GM23338 (cell line): Measurements from ENCODE around the gene PDIK1L. TPM values are rescaled to one million over a fixed set of nuclear protein-coding genes. Genes with fewer than 3 reads are reported as not detected.

ENCODE experiments used
- ATAC-seq: fragments of 200-7000 bp; cut with Tn5 transposase; 3 replicates; pipeline ENCODE4 v1.9.1; 2020
- DNase-seq: peaks from one replicate; pipeline ENCODE4 v3.0.0-alpha.2; 2015; ENCODE audit warnings: low spot score
- H2AFZ ChIP-seq: fragments of 200-600 bp; sonication (generic); 2 replicates; pipeline ENCODE4 v1.8.0; 2016; ENCODE audit warnings: antibody characterized with exemption, mild to moderate bottlenecking, moderate library complexity
- H3F3A ChIP-seq: fragments of 200-600 bp; sonication (generic); replicated peaks from 2 replicates; pipeline ENCODE4 v1.8.0; 2017; ENCODE audit warnings: antibody characterized with exemption, mixed run types, low read depth
- H3K27ac ChIP-seq: fragments of 200-600 bp; sonication (generic); 2 replicates; pipeline ENCODE4 v1.6.1; 2016; ENCODE audit warnings: low read depth
- H3K27me3 ChIP-seq: fragments of 200-600 bp; sonication (generic); 2 replicates; pipeline ENCODE4 v1.8.0; 2016; ENCODE audit warnings: mild to moderate bottlenecking, mixed run types, moderate library complexity; ENCODE audit not compliant: insufficient read depth
- H3K36me3 ChIP-seq: fragments of 200-600 bp; sonication (generic); 2 replicates; pipeline ENCODE4 v1.8.0; 2016; ENCODE audit warnings: mild to moderate bottlenecking; ENCODE audit not compliant: insufficient read depth
- H3K4me1 ChIP-seq: fragments of 200-600 bp; sonication (generic); 2 replicates; pipeline ENCODE4 v1.8.0; 2016; ENCODE audit warnings: mild to moderate bottlenecking, moderate library complexity; ENCODE audit not compliant: insufficient read depth
- H3K4me2 ChIP-seq: fragments of 200-600 bp; sonication (generic); 2 replicates; pipeline ENCODE4 v1.7.1; 2017; ENCODE audit warnings: mixed run types
- H3K4me3 ChIP-seq: fragments of 200-600 bp; sonication (generic); 2 replicates; pipeline ENCODE4 v1.6.1; 2016; ENCODE audit warnings: mixed run types
- H3K79me2 ChIP-seq: fragments of 200-600 bp; sonication (generic); replicated peaks from 2 replicates; pipeline ENCODE4 v1.8.0; 2017; ENCODE audit warnings: mild to moderate bottlenecking; ENCODE audit not compliant: insufficient read depth
- H3K9me2 ChIP-seq: fragments of 200-600 bp; sonication (generic); 2 replicates; pipeline ENCODE4 v1.8.0; 2017; ENCODE audit not compliant: insufficient read depth
- H4K20me1 ChIP-seq: fragments of 200-600 bp; sonication (generic); replicated peaks from 2 replicates; pipeline ENCODE4 v1.8.0; 2017; ENCODE audit warnings: mild to moderate bottlenecking; ENCODE audit not compliant: insufficient read depth
- H3K27ac Mint-ChIP-seq: 2 replicates; pipeline ENCODE4 v1.8.0; 2020; ENCODE audit warnings: inconsistent platforms, mild to moderate bottlenecking, moderate library complexity, mixed read lengths
- H3K27me3 Mint-ChIP-seq: 3 replicates; pipeline ENCODE4 v1.8.0; 2022; ENCODE audit warnings: low read depth, mild to moderate bottlenecking, moderate library complexity, mixed read lengths, inconsistent platforms; ENCODE audit not compliant: insufficient read depth, poor library complexity
- H3K36me3 Mint-ChIP-seq: 3 replicates; pipeline ENCODE4 v1.8.0; 2021; ENCODE audit warnings: low read depth, mild to moderate bottlenecking, inconsistent platforms, moderate library complexity, mixed read lengths
- H3K4me1 Mint-ChIP-seq: 3 replicates; pipeline ENCODE4 v1.8.0; 2020; ENCODE audit warnings: mild to moderate bottlenecking, inconsistent platforms, mixed read lengths
- H3K4me3 Mint-ChIP-seq: 3 replicates; pipeline ENCODE4 v1.8.0; 2021; ENCODE audit warnings: moderate library complexity, mild to moderate bottlenecking, inconsistent platforms, mixed read lengths
- H3K9me3 Mint-ChIP-seq: 3 replicates; pipeline ENCODE4 v1.8.0; 2020; ENCODE audit warnings: moderate library complexity, mild to moderate bottlenecking, inconsistent platforms, mixed read lengths
- CREB1 ChIP-seq: fragments of 250-450 bp; sonication (Bioruptor Pico); IDR thresholded peaks from 2 replicates; pipeline ENCODE4 v1.5.0; 2020; ENCODE audit warnings: low read depth, mild to moderate bottlenecking, moderate library complexity
- EZH2 ChIP-seq: fragments of 200-600 bp; sonication (generic); IDR thresholded peaks from one replicate; pipeline ENCODE4 v1.8.0; 2017; ENCODE audit warnings: antibody characterized with exemption, mild to moderate bottlenecking, low read depth; ENCODE audit not compliant: unreplicated experiment
- EZH2phosphoT487 ChIP-seq: fragments of 200-600 bp; sonication (generic); IDR thresholded peaks from one replicate; pipeline ENCODE4 v1.8.1; 2018; ENCODE audit warnings: antibody characterized with exemption; ENCODE audit not compliant: unreplicated experiment
- JUNB ChIP-seq: IDR thresholded peaks from one replicate; pipeline ENCODE4 v1.6.1; 2016; ENCODE audit warnings: antibody characterized with exemption; ENCODE audit not compliant: unreplicated experiment
- NANOG ChIP-seq: IDR thresholded peaks from 2 replicates; pipeline ENCODE4 v1.6.1; 2016; ENCODE audit warnings: antibody characterized with exemption, borderline replicate concordance
- POLR2AphosphoS5 ChIP-seq: IDR thresholded peaks from 2 replicates; pipeline ENCODE4 v1.6.1; 2016; ENCODE audit warnings: antibody characterized with exemption, low read depth
- STAT1 ChIP-seq: IDR thresholded peaks from one replicate; pipeline ENCODE4 v1.6.1; 2016; ENCODE audit warnings: antibody characterized with exemption; ENCODE audit not compliant: unreplicated experiment
- ZNF114 ChIP-seq: fragments of 250-450 bp; sonication (Bioruptor Pico); IDR thresholded peaks from 2 replicates; pipeline ENCODE4 v1.5.0; 2020; ENCODE audit warnings: mild to moderate bottlenecking, moderate library complexity
- ZNF331 ChIP-seq: fragments of 250-450 bp; sonication (Bioruptor Pico); IDR thresholded peaks from 2 replicates; pipeline ENCODE4 v1.5.0; 2020; ENCODE audit warnings: low read depth, mild to moderate bottlenecking, moderate library complexity
- polyA plus RNA-seq: library from polyadenylated mRNA; unstranded; fragments of >200 nt; fragmentation: Nextera tagmentation; extraction: Ambion mirVana; gene quantifications from 2 replicates; pipeline ENCODE4 v1.2.1, GENCODE V29; 2016
- total RNA-seq: library from RNA; depleted of rRNA; stranded (reverse); fragments of >200 nt; shearing (Covaris generic); gene quantifications from 2 replicates; pipeline ENCODE4 v1.2.3, GENCODE V29; 2014
- TF ChIP-seq, protein P1 (sequence below): IDR thresholded peaks from one replicate; pipeline ENCODE4 v1.6.1; 2018; ENCODE audit warnings: antibody characterized with exemption; ENCODE audit not compliant: unreplicated experiment
- TF ChIP-seq, protein P2 (sequence below), 2 experiments: fragments of 200-600 bp in 1 of 2; sonication (generic) in 1 of 2; conservative IDR thresholded peaks; 2 replicates each; pipeline versions ENCODE4 v1.5.1 to v1.6.1; 2016 to 2017; ENCODE audit warnings: antibody characterized with exemption in 2 of 2, low read depth in 2 of 2, mild to moderate bottlenecking in 2 of 2, moderate library complexity in 1 of 2
- TF ChIP-seq, protein P3 (sequence below): IDR thresholded peaks from 2 replicates; pipeline ENCODE4 v1.6.1; 2016; ENCODE audit warnings: antibody characterized with exemption
- TF ChIP-seq, protein P4 (sequence below): fragments of 250-450 bp; sonication (Bioruptor Pico); IDR thresholded peaks from 2 replicates; pipeline ENCODE4 v1.5.0; 2020; ENCODE audit warnings: mild to moderate bottlenecking, moderate library complexity

The PDIK1L gene
- total and polyA plus RNA-seq, 2 experiments from 2014 or later: 1.6 to 3.0 TPM

DNA sequence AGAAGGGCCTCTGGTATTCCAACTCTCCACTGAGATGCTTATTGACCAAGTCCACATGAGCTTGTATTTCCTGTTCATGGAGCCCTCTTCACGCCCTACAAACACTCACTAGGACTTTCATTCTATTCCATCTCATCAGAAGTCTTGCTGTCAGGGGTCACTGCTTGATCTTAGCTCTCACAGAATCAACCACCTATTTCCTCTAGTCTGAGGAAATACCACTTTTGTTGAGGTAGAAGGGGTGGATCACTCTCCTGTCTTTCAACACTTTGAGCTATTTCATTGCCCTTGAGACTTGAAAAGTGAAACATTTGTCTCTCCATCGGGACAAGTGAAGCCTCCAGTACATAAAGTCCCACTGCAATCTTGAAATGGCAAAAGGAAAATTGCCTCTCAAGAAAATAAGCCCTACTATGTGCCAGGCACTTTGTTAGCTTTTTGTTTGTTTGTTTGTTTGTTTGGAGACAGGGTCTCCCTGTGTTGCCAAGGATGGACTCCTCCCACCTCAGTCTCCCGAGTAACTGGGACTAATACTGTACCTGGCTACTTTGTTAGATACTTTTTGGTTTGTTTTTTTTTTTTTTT is 27.4 kb downstream of the PDIK1L start:
- Histone ChIP-seq H3K4me1 (no peaks in the 10 kb centered on the region), H3K4me3 (no peak overlapping the region), H3K9me2 (no peaks in the 10 kb centered on the region), H3F3A (no peaks in the 10 kb centered on the region), H3K79me2 (no peaks in the 10 kb centered on the region), H2AFZ (peak overlapping the region; percentile 86), H3K36me3 (no peaks in the 10 kb centered on the region), H4K20me1 (no peaks in the 10 kb centered on the region), H3K27ac (no peak overlapping the region), H3K27me3 (peaks cover 4% of the 10 kb centered on the region; the same call in 1 of the 2 replicates), H3K4me2 (no peak overlapping the region)
- Mint-ChIP-seq H3K4me3 (no peak overlapping the region), H3K4me1 (peaks cover 4% of the 10 kb centered on the region; the same call in 1 of the 3 replicates), H3K9me3 (no peaks in the 10 kb centered on the region; the same call in 2 of the 3 replicates), H3K36me3 (no peaks in the 10 kb centered on the region), H3K27ac (no peak overlapping the region), H3K27me3 (peaks cover 7% of the 10 kb centered on the region)
- DNase-seq (no peak), ATAC-seq (no peak)
- TF ChIP-seq, protein P1, sequence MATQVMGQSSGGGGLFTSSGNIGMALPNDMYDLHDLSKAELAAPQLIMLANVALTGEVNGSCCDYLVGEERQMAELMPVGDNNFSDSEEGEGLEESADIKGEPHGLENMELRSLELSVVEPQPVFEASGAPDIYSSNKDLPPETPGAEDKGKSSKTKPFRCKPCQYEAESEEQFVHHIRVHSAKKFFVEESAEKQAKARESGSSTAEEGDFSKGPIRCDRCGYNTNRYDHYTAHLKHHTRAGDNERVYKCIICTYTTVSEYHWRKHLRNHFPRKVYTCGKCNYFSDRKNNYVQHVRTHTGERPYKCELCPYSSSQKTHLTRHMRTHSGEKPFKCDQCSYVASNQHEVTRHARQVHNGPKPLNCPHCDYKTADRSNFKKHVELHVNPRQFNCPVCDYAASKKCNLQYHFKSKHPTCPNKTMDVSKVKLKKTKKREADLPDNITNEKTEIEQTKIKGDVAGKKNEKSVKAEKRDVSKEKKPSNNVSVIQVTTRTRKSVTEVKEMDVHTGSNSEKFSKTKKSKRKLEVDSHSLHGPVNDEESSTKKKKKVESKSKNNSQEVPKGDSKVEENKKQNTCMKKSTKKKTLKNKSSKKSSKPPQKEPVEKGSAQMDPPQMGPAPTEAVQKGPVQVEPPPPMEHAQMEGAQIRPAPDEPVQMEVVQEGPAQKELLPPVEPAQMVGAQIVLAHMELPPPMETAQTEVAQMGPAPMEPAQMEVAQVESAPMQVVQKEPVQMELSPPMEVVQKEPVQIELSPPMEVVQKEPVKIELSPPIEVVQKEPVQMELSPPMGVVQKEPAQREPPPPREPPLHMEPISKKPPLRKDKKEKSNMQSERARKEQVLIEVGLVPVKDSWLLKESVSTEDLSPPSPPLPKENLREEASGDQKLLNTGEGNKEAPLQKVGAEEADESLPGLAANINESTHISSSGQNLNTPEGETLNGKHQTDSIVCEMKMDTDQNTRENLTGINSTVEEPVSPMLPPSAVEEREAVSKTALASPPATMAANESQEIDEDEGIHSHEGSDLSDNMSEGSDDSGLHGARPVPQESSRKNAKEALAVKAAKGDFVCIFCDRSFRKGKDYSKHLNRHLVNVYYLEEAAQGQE: no peak
- TF ChIP-seq JUNB (no peak), POLR2AphosphoS5 (no peak), EZH2 (no peak), ZNF114 (no peak), CREB1 (no peak), EZH2phosphoT487 (no peak), STAT1 (no peak), NANOG (no peak), ZNF331 (no peak)
- TF ChIP-seq, protein P2, sequence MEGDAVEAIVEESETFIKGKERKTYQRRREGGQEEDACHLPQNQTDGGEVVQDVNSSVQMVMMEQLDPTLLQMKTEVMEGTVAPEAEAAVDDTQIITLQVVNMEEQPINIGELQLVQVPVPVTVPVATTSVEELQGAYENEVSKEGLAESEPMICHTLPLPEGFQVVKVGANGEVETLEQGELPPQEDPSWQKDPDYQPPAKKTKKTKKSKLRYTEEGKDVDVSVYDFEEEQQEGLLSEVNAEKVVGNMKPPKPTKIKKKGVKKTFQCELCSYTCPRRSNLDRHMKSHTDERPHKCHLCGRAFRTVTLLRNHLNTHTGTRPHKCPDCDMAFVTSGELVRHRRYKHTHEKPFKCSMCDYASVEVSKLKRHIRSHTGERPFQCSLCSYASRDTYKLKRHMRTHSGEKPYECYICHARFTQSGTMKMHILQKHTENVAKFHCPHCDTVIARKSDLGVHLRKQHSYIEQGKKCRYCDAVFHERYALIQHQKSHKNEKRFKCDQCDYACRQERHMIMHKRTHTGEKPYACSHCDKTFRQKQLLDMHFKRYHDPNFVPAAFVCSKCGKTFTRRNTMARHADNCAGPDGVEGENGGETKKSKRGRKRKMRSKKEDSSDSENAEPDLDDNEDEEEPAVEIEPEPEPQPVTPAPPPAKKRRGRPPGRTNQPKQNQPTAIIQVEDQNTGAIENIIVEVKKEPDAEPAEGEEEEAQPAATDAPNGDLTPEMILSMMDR (conservative IDR thresholded peaks at IDR 0.05; ENCODE audit: low read depth in 2 of 2): no peak
- TF ChIP-seq, protein P3, sequence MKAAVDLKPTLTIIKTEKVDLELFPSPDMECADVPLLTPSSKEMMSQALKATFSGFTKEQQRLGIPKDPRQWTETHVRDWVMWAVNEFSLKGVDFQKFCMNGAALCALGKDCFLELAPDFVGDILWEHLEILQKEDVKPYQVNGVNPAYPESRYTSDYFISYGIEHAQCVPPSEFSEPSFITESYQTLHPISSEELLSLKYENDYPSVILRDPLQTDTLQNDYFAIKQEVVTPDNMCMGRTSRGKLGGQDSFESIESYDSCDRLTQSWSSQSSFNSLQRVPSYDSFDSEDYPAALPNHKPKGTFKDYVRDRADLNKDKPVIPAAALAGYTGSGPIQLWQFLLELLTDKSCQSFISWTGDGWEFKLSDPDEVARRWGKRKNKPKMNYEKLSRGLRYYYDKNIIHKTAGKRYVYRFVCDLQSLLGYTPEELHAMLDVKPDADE: no peak
- TF ChIP-seq, protein P4, sequence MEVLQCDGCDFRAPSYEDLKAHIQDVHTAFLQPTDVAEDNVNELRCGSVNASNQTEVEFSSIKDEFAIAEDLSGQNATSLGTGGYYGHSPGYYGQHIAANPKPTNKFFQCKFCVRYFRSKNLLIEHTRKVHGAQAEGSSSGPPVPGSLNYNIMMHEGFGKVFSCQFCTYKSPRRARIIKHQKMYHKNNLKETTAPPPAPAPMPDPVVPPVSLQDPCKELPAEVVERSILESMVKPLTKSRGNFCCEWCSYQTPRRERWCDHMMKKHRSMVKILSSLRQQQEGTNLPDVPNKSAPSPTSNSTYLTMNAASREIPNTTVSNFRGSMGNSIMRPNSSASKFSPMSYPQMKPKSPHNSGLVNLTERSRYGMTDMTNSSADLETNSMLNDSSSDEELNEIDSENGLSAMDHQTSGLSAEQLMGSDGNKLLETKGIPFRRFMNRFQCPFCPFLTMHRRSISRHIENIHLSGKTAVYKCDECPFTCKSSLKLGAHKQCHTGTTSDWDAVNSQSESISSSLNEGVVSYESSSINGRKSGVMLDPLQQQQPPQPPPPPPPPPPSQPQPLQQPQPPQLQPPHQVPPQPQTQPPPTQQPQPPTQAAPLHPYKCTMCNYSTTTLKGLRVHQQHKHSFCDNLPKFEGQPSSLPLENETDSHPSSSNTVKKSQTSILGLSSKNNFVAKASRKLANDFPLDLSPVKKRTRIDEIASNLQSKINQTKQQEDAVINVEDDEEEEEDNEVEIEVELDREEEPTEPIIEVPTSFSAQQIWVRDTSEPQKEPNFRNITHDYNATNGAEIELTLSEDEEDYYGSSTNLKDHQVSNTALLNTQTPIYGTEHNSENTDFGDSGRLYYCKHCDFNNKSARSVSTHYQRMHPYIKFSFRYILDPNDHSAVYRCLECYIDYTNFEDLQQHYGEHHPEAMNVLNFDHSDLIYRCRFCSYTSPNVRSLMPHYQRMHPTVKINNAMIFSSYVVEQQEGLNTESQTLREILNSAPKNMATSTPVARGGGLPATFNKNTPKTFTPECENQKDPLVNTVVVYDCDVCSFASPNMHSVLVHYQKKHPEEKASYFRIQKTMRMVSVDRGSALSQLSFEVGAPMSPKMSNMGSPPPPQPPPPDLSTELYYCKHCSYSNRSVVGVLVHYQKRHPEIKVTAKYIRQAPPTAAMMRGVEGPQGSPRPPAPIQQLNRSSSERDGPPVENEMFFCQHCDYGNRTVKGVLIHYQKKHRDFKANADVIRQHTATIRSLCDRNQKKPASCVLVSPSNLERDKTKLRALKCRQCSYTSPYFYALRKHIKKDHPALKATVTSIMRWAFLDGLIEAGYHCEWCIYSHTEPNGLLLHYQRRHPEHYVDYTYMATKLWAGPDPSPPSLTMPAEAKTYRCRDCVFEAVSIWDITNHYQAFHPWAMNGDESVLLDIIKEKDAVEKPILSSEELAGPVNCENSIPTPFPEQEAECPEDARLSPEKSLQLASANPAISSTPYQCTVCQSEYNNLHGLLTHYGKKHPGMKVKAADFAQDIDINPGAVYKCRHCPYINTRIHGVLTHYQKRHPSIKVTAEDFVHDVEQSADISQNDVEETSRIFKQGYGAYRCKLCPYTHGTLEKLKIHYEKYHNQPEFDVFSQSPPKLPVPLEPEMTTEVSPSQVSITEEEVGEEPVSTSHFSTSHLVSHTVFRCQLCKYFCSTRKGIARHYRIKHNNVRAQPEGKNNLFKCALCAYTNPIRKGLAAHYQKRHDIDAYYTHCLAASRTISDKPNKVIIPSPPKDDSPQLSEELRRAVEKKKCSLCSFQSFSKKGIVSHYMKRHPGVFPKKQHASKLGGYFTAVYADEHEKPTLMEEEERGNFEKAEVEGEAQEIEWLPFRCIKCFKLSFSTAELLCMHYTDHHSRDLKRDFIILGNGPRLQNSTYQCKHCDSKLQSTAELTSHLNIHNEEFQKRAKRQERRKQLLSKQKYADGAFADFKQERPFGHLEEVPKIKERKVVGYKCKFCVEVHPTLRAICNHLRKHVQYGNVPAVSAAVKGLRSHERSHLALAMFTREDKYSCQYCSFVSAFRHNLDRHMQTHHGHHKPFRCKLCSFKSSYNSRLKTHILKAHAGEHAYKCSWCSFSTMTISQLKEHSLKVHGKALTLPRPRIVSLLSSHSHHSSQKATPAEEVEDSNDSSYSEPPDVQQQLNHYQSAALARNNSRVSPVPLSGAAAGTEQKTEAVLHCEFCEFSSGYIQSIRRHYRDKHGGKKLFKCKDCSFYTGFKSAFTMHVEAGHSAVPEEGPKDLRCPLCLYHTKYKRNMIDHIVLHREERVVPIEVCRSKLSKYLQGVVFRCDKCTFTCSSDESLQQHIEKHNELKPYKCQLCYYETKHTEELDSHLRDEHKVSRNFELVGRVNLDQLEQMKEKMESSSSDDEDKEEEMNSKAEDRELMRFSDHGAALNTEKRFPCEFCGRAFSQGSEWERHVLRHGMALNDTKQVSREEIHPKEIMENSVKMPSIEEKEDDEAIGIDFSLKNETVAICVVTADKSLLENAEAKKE (CRISPR knock-in tag): no peak
